Gastroesophageal sphincter (tissue), 3 donors: Measurements from ENCODE around the gene PLXNB1.

Experiments
- POLR2A ChIP-seq, 2 donors: fragments of 450-650 bp; IDR thresholded peaks; one replicate each; pipeline ENCODE4 v1.6.1; 2017; ENCODE audit warnings: antibody characterized with exemption in 2 of 2, mild to moderate bottlenecking in 2 of 2, moderate library complexity in 1 of 2
- TF ChIP-seq, protein P1 (sequence below), 4 experiments: fragments of 200-600 bp in 2 of 4; fragments of 450-650 bp in 2 of 4; sonication (generic) in 1 of 4; IDR thresholded peaks; one replicate each; pipeline ENCODE4 v1.5.1; 2017 to 2019; ENCODE audit warnings: antibody characterized with exemption in 4 of 4, mild to moderate bottlenecking in 2 of 4, moderate library complexity in 2 of 4

DNA sequence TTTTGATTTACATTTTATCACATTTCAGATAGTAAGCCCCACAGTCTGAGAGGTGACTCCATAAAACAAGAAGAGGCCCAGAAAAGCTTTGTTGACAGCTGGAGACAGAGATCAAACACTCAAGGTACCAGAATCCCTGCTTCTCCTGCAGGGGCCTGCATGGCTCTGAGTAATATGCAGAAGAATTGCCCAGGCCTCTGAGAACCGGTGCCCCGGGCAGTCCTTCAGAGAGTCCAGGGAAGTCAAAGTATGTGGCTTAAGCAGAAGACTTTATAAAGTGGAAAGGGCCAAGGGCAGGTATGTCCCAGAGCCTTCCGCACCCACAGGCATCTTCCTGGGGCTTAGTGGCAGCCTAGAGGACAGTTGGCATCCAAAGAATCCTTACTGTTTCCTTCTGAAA lies 29.4 kb upstream of the PLXNB1 start:
- TF ChIP-seq, protein P1, sequence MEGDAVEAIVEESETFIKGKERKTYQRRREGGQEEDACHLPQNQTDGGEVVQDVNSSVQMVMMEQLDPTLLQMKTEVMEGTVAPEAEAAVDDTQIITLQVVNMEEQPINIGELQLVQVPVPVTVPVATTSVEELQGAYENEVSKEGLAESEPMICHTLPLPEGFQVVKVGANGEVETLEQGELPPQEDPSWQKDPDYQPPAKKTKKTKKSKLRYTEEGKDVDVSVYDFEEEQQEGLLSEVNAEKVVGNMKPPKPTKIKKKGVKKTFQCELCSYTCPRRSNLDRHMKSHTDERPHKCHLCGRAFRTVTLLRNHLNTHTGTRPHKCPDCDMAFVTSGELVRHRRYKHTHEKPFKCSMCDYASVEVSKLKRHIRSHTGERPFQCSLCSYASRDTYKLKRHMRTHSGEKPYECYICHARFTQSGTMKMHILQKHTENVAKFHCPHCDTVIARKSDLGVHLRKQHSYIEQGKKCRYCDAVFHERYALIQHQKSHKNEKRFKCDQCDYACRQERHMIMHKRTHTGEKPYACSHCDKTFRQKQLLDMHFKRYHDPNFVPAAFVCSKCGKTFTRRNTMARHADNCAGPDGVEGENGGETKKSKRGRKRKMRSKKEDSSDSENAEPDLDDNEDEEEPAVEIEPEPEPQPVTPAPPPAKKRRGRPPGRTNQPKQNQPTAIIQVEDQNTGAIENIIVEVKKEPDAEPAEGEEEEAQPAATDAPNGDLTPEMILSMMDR (IDR thresholded peaks at IDR 0.05): no peak
- TF ChIP-seq POLR2A (IDR thresholded peaks at IDR 0.05): no peak
